HL-60 (cell line): ENCODE results near the gene CHKB.
A peak's percentile ranks its signal among the peaks of the same experiment; 100 is the strongest.
"Not testable (repeated sequence)": the region's sequence is repeated elsewhere in the genome, so short reads cannot be mapped to it uniquely, and the experiment has no call there.

Experiments
- DNase-seq, 2 experiments: peaks; one replicate each; pipeline ENCODE4 v3.0.0-alpha.2; 2010 to 2020; ENCODE audit warnings: low read depth in 1 of 2, low spot score in 1 of 2
- H3K27ac ChIP-seq: fragments of 250-450 bp; sonication (Bioruptor Pico); replicated peaks from 2 replicates; pipeline ENCODE4 v1.5.1; 2020; ENCODE audit warnings: mild to moderate bottlenecking, moderate library complexity
- H3K27me3 ChIP-seq: fragments of 250-450 bp; sonication (Bioruptor Pico); 2 replicates; pipeline ENCODE4 v1.5.1; 2021; ENCODE audit warnings: mild to moderate bottlenecking, moderate library complexity; ENCODE audit not compliant: insufficient read depth, poor library complexity, severe bottlenecking
- H3K4me3 ChIP-seq: replicated peaks from 2 replicates; pipeline ENCODE4 v1.5.1; 2011; ENCODE audit warnings: mild to moderate bottlenecking, control low read depth, low read length; ENCODE audit not compliant: insufficient read depth
- CTCF ChIP-seq: IDR thresholded peaks from one replicate; pipeline ENCODE4 v1.5.1; 2011; ENCODE audit warnings: low read length, control low read depth, inconsistent platforms; ENCODE audit not compliant: insufficient read depth
- GABPA ChIP-seq: IDR thresholded peaks from 2 replicates; pipeline ENCODE4 v1.6.1; 2012; ENCODE audit warnings: low read depth
- POLR2AphosphoS5 ChIP-seq: IDR thresholded peaks from 2 replicates; pipeline ENCODE4 v1.6.1; 2012; ENCODE audit warnings: low read depth
- REST ChIP-seq: IDR thresholded peaks from 2 replicates; pipeline ENCODE4 v1.6.1; 2012; ENCODE audit warnings: low read depth; ENCODE audit not compliant: insufficient replicate concordance
- SPI1 ChIP-seq: IDR thresholded peaks from 2 replicates; pipeline ENCODE4 v1.6.1; 2012; ENCODE audit warnings: low read depth, mild to moderate bottlenecking, borderline replicate concordance

The CHKB gene

GRCh38 chr22:50536226-50536625, 46.4 kb downstream of the CHKB start:
- H3K27me3 ChIP-seq: no peaks in the 10 kb centered on the region
- H3K4me3 ChIP-seq: no peak overlapping the region
- TF ChIP-seq GABPA: no peak
- TF ChIP-seq REST: no peak
- no peak for TF ChIP-seq POLR2AphosphoS5
- TF ChIP-seq CTCF: no peak
- TF ChIP-seq SPI1: no peak
- DNase-seq: no peak
- H3K27ac ChIP-seq: no peak overlapping the region

- Histone ChIP-seq H3K27ac (peak overlapping the region; percentile 99), H3K27me3 (no peaks in the 10 kb centered on the region), H3K4me3 (no peak overlapping the region)
- TF ChIP-seq CTCF (no peak), SPI1 (no peak), REST (no peak), POLR2AphosphoS5 (no peak), GABPA (no peak)
- no peak for DNase-seq
Observed at GRCh38 chr22:50535113-50535512, 47.5 kb downstream of the CHKB start.

GRCh38 chr22:50533856-50534711, 48.6 kb downstream of the CHKB start:
- peak; percentile 11; the same call in 1 of the 2 replicates for TF ChIP-seq SPI1
- H3K27me3 ChIP-seq, H3K4me3 ChIP-seq: not testable (repeated sequence)
- DNase-seq: peak; percentile 70 to 78
- H3K27ac ChIP-seq: peak overlapping the region; percentile 99

GRCh38 chr22:50532824-50533796, 49.5 kb downstream of the CHKB start:
- TF ChIP-seq POLR2AphosphoS5: no peak
- no peak for TF ChIP-seq GABPA
- TF ChIP-seq REST: no peak
- TF ChIP-seq CTCF: no peak
- no peak for TF ChIP-seq SPI1
- H3K4me3 ChIP-seq: no peak overlapping the region
- H3K27ac ChIP-seq: peak overlapping the region; percentile 99
- DNase-seq: no peak
- H3K27me3 ChIP-seq: no peaks in the 10 kb centered on the region
